GM12892 (cell line): ENCODE data around the gene POLR2F.
"Not testable (repeated sequence)": the region's sequence is repeated elsewhere in the genome, so short reads cannot be mapped to it uniquely, and the experiment has no call there.

Source experiments
- DNase-seq: peaks from one replicate; pipeline ENCODE4 v3.0.0; 2011; ENCODE audit not compliant: insufficient read length
- FAIRE-seq: peaks from 2 replicates; lab custom pipeline; 2011; peaks lifted over from hg19 to GRCh38; lab: Jason Lieb, UNC
- POLR2A ChIP-seq: IDR thresholded peaks from 2 replicates; pipeline ENCODE4 v1.6.1; 2011; ENCODE audit warnings: low read depth, low read length, control low read depth
- POLR2AphosphoS5 ChIP-seq: IDR thresholded peaks from 2 replicates; pipeline ENCODE4 v1.6.1; 2011; ENCODE audit warnings: low read depth, low read length, control low read depth
- TAF1 ChIP-seq: IDR thresholded peaks from 2 replicates; pipeline ENCODE4 v1.6.1; 2011; ENCODE audit warnings: low read depth, mild to moderate bottlenecking, control low read depth, low read length, borderline replicate concordance

Gene POLR2F

GRCh38 chr22:37967147-37967546 lies 13.6 kb downstream of the POLR2F start:
- FAIRE-seq (no peak), DNase-seq (no peak)
- no peak for TF ChIP-seq POLR2A
- no peak for TF ChIP-seq POLR2AphosphoS5
- TF ChIP-seq TAF1, result no peak

DNA sequence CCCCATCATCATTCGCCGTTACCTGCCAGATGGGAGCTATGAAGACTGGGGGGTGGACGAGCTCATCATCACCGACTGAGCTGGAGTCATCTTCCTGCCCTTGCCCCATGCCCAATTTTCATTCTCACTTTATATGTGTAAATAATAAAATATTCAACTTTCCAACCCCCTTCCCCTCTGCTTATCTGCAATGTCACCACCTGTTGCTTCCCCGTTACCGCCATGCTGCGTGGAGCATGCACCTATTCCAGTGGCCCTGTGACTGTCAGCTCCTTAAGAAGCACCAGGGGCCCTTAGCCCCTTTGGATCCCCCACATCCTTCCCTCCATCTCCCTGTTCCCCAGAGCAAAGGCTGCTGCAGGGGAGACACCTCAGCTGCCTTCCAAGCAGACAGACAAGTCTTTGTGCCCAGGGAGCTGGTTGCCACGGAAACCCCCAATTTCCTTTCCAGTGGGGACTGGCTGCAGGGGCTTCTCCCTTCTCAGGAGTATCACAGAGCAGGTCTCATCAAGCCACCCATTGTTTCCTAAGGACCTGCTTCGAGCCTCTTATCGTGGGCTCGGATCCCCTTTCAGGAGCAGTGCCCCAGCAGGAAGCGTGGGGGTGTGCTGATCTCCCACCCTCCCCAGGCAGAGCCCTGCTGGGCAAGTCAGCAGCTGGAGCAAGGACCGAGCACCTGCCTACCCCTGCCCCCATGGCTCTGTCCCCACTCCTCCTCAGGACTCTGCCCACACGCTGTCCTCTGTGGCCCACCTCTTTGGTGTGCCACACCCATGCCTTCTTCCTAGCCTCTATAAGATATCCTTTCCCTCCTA lies 14.3 kb downstream of the POLR2F start:
- no peak for DNase-seq
- TF ChIP-seq POLR2AphosphoS5 (no peak), POLR2A (no peak), TAF1 (no peak)
- FAIRE-seq, result no peak

GRCh38 chr22:37968452-37969251 lies 15.2 kb downstream of the POLR2F start:
- FAIRE-seq, result no peak
- TF ChIP-seq POLR2A (no peak), TAF1 (no peak)
- DNase-seq, result no peak

GRCh38 chr22:37970864-37971263 lies 17.4 kb downstream of the POLR2F start:
- FAIRE-seq (no peak), DNase-seq (no peak)
- TF ChIP-seq TAF1 (no peak), POLR2AphosphoS5 (no peak), POLR2A (no peak)

GRCh38 chr22:37971475-37972434 lies 18.3 kb downstream of the POLR2F start:
- DNase-seq (no peak), FAIRE-seq (no peak)
- TF ChIP-seq POLR2AphosphoS5 (no peak), TAF1 (no peak), POLR2A (no peak)

DNA sequence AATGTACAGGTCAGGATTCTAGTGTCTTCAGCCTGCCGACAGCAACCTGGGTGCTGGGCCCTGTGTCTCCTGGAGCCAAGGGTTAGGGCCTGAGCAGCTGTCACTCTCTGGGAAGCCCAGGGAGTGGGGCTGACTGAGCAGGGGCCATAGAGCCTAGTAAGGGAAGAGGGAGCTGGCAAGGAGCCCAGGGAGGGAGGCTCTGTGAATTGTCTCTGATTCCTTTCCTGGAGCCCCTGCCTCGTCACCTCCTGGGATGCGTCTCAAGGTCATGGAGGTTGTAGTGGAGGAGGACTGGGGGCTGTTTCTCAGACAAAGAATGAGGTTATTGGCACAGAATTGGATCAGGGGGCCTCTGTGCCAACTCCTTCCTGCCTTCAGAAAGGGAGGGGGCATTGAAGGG lies 19.0 kb downstream of the POLR2F start:
- DNase-seq (no peak), FAIRE-seq (no peak)
- TF ChIP-seq POLR2A (no peak), TAF1 (no peak), POLR2AphosphoS5 (no peak)

- FAIRE-seq, result no peak
- TF ChIP-seq TAF1, result no peak
- no peak for DNase-seq
Observed at GRCh38 chr22:37973271-37974170, 20.0 kb downstream of the POLR2F start.

DNA sequence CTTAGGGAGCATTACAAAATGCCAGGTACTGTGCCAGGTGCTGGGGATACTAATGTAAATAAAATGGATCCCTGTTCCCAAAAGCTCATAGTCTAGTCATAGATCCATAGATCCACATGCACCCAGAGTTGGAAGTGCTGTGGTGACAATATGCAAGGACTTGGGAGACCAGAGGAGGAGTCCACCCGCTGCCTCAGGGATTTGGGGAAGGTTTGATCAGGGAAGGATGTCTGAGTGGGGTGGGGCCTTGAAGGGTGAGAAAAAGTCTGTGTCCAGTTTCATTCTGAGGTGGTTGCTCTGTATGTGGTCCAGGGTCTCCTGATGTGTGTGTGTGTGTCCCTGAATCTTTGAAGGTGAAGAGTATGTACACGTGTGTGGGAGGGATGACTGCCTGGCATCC lies 21.7 kb downstream of the POLR2F start:
- DNase-seq, result no peak
- no peak for FAIRE-seq
- TF ChIP-seq TAF1 (no peak), POLR2AphosphoS5 (no peak), POLR2A (no peak)

- not testable (repeated sequence) for DNase-seq, FAIRE-seq
Observed at GRCh38 chr22:37976022-37976421, 22.5 kb downstream of the POLR2F start.

DNA sequence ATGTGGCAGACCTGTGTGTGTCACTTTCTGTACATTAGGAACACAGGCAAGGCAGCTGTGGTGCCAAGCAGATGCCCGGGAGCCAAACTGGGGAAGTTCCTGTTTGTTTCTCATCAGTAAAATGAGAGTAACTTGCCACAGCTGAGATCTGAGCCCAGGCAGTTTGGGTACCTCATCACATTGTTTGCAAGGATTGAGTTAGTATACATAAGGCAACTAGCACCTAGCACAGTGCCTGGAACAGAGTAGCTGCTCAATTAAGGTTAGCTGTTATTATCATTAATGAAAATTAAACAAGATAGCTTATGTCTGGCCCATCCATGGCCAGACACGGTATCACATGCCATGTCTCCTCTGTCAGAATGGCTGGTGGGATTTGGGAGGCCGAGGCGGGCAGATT lies 23.0 kb downstream of the POLR2F start:
- no peak for DNase-seq
- FAIRE-seq, result no peak
- no peak for TF ChIP-seq POLR2A
- no peak for TF ChIP-seq POLR2AphosphoS5
- TF ChIP-seq TAF1, result no peak
